ENCODE data around the gene LITAF. TPM values are rescaled to one million over a fixed set of nuclear protein-coding genes. Genes with fewer than 3 reads are reported as not detected.

Gene LITAF
- total RNA-seq, 3 donors from 2014 or later, result 68.4 to 127 (median 103) TPM

GRCh38 chr16:11550791-11551498, 35.8 kb downstream of the LITAF start:
- H3K27me3 Mint-ChIP-seq (ENCODE audit: low read depth), result no peaks in the 10 kb centered on the region
- ATAC-seq (no peak), DNase-seq (no peak)
- no peaks in the 10 kb centered on the region for H3K9me3 Mint-ChIP-seq
- peaks cover 63% of the 10 kb centered on the region for H3K36me3 Mint-ChIP-seq (ENCODE audit: insufficient read depth)
- peaks cover 16% of the 10 kb centered on the region for H3K4me1 Mint-ChIP-seq (ENCODE audit: low read depth)
- no peak overlapping the region for H3K4me3 Mint-ChIP-seq

DNA sequence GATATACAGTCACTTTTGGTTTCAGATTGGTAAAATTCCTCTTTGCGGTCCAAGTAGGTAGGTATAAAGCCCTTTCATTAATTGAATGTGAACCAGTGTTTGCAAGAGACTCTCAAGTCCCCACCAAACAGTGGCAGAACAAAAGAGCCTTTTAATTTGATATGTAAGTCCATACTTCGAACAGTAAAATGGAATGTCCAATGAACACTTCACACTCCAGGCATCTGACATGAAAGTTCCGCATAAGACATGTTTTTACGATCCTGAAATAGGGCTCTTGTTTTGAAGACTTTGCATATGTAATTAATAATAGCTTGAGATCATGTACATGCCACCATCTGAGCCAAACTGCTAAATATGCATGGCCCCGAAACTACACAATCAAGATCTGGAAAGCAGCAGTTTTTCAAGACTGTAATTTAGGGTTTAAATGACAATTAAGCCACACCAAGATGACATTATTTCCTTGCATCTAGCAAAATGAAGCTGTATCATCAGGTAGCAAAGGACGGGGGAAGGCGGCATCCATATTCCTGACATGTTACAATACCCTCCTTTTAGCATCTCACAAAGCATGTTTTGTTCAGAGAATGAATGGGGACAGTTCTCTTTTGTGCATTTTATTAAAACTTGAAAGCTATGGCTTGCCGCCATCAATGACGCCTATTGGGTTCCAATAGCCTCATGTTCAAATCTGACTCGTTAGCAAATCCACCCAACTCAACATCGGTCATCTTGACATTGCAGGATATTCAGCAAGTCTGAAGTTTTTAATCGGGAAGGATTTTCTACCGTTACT, 39.4 kb downstream of the LITAF start:
- Mint-ChIP-seq H3K27me3 (ENCODE audit: low read depth) (no peaks in the 10 kb centered on the region), H3K36me3 (ENCODE audit: insufficient read depth) (peaks cover 47% of the 10 kb centered on the region), H3K4me3 (no peak overlapping the region), H3K4me1 (ENCODE audit: low read depth) (peaks cover 7% of the 10 kb centered on the region), H3K9me3 (no peaks in the 10 kb centered on the region)
- DNase-seq (no peak), ATAC-seq (no peak)

DNA sequence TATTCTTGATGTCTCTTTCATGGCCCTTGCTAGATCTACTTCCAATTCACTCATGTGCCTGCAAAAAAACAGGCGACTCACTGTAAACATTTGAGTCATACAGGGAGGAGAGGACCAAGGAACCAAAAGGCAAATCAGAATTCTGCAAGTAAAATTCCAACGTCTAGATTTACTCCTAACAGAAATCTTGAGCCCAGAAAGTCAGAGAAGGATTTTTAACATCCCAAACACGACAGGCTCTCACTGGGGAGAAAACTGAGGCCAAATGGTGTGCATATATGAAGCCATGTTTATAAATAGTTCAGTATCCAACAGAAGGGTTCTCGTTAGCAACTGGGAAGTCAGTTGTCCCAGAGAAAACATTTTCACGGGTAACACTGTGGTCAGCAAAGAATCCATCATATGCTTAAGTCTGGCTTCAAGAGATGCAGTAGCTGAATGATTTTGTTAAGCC, 40.1 kb downstream of the LITAF start:
- no peak for ATAC-seq

GRCh38 chr16:11543661-11544393, 42.9 kb downstream of the LITAF start:
- Mint-ChIP-seq H3K4me1 (ENCODE audit: low read depth) (peaks cover 11% of the 10 kb centered on the region), H3K27me3 (ENCODE audit: low read depth) (no peaks in the 10 kb centered on the region), H3K9me3 (no peaks in the 10 kb centered on the region), H3K4me3 (no peak overlapping the region), H3K36me3 (ENCODE audit: insufficient read depth) (peaks cover 20% of the 10 kb centered on the region)
- DNase-seq (no peak), ATAC-seq (no peak)

More for the DNA sequence above, 40.1 kb downstream of the LITAF start:
- DNase-seq, result no peak
- no peaks in the 10 kb centered on the region for H3K27me3 Mint-ChIP-seq (ENCODE audit: low read depth)
- H3K4me1 Mint-ChIP-seq (ENCODE audit: low read depth), result peaks cover 9% of the 10 kb centered on the region
- peaks cover 41% of the 10 kb centered on the region for H3K36me3 Mint-ChIP-seq (ENCODE audit: insufficient read depth)
- H3K4me3 Mint-ChIP-seq, result no peak overlapping the region
- H3K9me3 Mint-ChIP-seq, result no peaks in the 10 kb centered on the region

DNA sequence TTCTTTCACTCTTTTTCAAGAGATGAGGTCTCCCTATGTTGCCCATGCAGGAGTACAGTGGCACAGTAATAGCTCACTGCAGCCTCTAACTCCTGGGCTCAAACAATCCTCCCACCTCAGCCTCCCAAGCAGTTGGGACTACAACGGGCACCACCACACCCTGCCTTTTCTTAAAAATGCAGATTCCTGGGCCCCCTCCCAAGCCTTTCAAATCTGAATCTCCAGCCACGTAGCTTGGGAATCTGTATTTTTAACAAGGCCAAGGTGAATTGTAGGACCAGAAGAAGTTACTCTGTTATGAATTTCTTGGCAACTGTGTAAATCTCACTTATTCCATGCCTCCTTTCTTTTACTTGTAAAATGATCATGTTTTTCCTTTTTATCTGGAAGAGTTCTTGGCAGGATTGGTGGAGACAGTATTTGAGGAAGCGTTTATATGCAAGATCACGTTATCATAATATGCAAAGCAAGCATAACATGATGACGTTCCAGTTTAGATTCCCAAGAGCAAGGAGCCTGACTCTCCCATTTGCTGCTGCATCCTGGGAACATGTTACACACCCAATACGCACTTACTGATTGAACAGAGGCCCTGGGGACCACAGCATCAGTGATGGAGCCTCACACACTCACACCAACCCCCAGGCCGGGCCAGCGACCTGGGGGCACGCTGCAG, 44.5 kb downstream of the LITAF start:
- H3K36me3 Mint-ChIP-seq (ENCODE audit: insufficient read depth), result peaks cover 5% of the 10 kb centered on the region
- DNase-seq, result no peak
- H3K27me3 Mint-ChIP-seq (ENCODE audit: low read depth), result no peaks in the 10 kb centered on the region
- no peak for ATAC-seq
- H3K9me3 Mint-ChIP-seq, result no peaks in the 10 kb centered on the region
- no peak overlapping the region for H3K4me3 Mint-ChIP-seq
- H3K4me1 Mint-ChIP-seq (ENCODE audit: low read depth), result peaks cover 11% of the 10 kb centered on the region

- peaks cover 4% of the 10 kb centered on the region for H3K36me3 Mint-ChIP-seq (ENCODE audit: insufficient read depth)
- H3K4me3 Mint-ChIP-seq, result no peak overlapping the region
- no peak for DNase-seq
- peaks cover 7% of the 10 kb centered on the region for H3K4me1 Mint-ChIP-seq (ENCODE audit: low read depth)
- no peaks in the 10 kb centered on the region for H3K9me3 Mint-ChIP-seq
- no peak for ATAC-seq
- no peaks in the 10 kb centered on the region for H3K27me3 Mint-ChIP-seq (ENCODE audit: low read depth)
Observed at GRCh38 chr16:11539641-11540050, 47.1 kb downstream of the LITAF start.

- H3K4me1 Mint-ChIP-seq (ENCODE audit: low read depth), result peaks cover 7% of the 10 kb centered on the region
- H3K9me3 Mint-ChIP-seq, result no peaks in the 10 kb centered on the region
- ATAC-seq (no peak), DNase-seq (no peak)
- H3K4me3 Mint-ChIP-seq, result no peak overlapping the region
- H3K36me3 Mint-ChIP-seq (ENCODE audit: insufficient read depth), result peaks cover 3% of the 10 kb centered on the region
- H3K27me3 Mint-ChIP-seq (ENCODE audit: low read depth), result no peaks in the 10 kb centered on the region
Observed at GRCh38 chr16:11538880-11539279, 47.8 kb downstream of the LITAF start.

DNA sequence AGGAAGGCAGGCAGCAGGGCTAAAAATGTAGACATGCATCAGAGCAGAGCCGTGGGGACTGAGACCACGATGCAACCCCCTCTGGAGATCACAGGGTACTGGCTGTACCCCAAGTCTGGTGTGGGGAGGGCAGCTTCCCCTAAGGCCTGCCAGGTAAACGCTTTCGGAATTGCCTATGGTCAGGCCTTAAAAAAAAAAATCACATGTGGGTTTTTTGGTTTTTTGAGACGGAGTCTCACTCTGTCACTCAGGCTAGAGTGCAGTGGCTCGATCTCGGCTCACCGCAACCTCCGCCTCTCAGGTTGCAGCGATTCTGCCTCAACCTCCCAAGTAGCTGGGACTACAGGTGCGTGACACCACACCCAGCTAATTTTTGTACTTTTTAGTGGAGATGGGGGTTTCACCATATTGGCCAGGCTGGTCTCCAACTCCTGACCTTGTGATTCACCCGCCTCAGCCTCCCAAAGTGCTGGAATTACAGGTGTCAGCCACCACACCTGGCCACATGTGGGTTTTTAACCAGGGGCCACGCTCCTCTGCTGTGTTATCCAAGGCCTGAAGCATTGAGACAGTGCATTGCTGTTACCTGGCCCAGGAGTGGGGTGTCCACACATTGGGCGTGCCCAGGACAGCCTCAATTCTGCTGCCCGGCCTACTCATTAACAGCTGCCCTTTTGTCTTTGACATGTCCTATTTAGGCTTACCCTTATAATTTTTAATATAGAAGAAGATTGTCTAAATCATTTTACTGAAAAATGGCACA, 50.4 kb downstream of the LITAF start:
- Mint-ChIP-seq H3K4me1 (ENCODE audit: low read depth) (peaks cover 8% of the 10 kb centered on the region), H3K27me3 (ENCODE audit: low read depth) (no peaks in the 10 kb centered on the region), H3K4me3 (no peak overlapping the region), H3K36me3 (ENCODE audit: insufficient read depth) (no peaks in the 10 kb centered on the region), H3K9me3 (no peaks in the 10 kb centered on the region)
- ATAC-seq (no peak), DNase-seq (no peak)

DNA sequence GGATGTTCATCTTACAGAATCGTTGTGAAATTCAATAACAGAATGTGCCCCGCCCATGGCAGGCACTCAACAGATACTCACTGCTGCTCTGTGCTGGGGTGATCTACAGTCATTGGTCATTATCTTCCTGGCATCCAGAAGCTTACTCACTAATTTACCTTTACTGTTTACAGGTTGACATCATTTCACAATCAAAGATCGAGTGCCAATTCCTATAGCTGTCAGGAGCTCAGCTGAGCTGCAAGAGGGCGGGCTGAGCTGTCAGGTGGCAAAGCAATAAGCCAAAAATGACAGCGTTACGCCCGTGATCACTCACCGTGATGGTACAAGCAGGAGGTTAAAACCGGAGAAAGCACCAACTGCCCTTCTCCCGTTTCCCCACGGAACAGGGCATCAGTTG, 51.2 kb downstream of the LITAF start:
- ATAC-seq (no peak), DNase-seq (no peak)
- Mint-ChIP-seq H3K4me3 (no peak overlapping the region), H3K4me1 (ENCODE audit: low read depth) (peaks cover 8% of the 10 kb centered on the region), H3K36me3 (ENCODE audit: insufficient read depth) (no peaks in the 10 kb centered on the region), H3K27me3 (ENCODE audit: low read depth) (no peaks in the 10 kb centered on the region), H3K9me3 (no peaks in the 10 kb centered on the region)

GRCh38 chr16:11534262-11534661, 52.5 kb downstream of the LITAF start:
- H3K36me3 Mint-ChIP-seq (ENCODE audit: insufficient read depth), result no peaks in the 10 kb centered on the region
- peaks cover 4% of the 10 kb centered on the region for H3K4me1 Mint-ChIP-seq (ENCODE audit: low read depth)
- H3K4me3 Mint-ChIP-seq, result no peak overlapping the region
- H3K27me3 Mint-ChIP-seq (ENCODE audit: low read depth), result no peaks in the 10 kb centered on the region
- H3K9me3 Mint-ChIP-seq, result no peaks in the 10 kb centered on the region
- DNase-seq, result no peak
- no peak for ATAC-seq

DNA sequence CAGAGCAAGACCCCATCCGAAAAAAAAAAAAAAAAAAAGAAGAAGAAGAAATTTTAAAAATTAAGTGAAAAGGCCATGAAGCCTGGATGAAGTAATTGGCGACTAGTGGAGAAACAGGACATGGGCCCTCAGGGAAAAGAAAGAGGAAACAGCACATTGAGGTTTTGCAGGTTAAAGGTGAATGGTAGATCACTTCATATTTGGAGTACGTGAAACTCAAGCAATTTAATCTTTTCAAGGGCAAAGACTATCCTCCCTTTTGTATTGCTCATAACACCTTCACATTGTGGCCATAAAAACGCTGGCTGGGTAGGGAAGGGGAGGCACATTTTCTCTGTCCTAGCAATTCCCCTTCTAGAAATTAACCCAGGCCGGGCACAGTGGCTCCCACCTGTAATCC, 53.1 kb downstream of the LITAF start:
- DNase-seq (no peak), ATAC-seq (no peak)
- no peaks in the 10 kb centered on the region for H3K36me3 Mint-ChIP-seq (ENCODE audit: insufficient read depth)

GRCh38 chr16:11530171-11530940, 56.4 kb downstream of the LITAF start:
- no peak for ATAC-seq
- Mint-ChIP-seq H3K4me3 (no peak overlapping the region), H3K9me3 (no peaks in the 10 kb centered on the region), H3K27me3 (ENCODE audit: low read depth) (no peaks in the 10 kb centered on the region), H3K4me1 (ENCODE audit: low read depth) (peaks cover 4% of the 10 kb centered on the region), H3K36me3 (ENCODE audit: insufficient read depth) (no peaks in the 10 kb centered on the region)
- DNase-seq, result no peak

More for the DNA sequence above, 53.1 kb downstream of the LITAF start:
- H3K9me3 Mint-ChIP-seq, result no peaks in the 10 kb centered on the region
- H3K4me1 Mint-ChIP-seq (ENCODE audit: low read depth), result peaks cover 4% of the 10 kb centered on the region
- no peaks in the 10 kb centered on the region for H3K27me3 Mint-ChIP-seq (ENCODE audit: low read depth)
- no peak overlapping the region for H3K4me3 Mint-ChIP-seq

- Mint-ChIP-seq H3K27me3 (ENCODE audit: low read depth) (peaks cover 2% of the 10 kb centered on the region), H3K4me1 (ENCODE audit: low read depth) (peaks cover 4% of the 10 kb centered on the region), H3K36me3 (ENCODE audit: insufficient read depth) (no peaks in the 10 kb centered on the region), H3K4me3 (no peak overlapping the region), H3K9me3 (no peaks in the 10 kb centered on the region)
- no peak for ATAC-seq
- no peak for DNase-seq
Observed at GRCh38 chr16:11529285-11529684, 57.4 kb downstream of the LITAF start.
